Measurements from ENCODE around the gene SETD5.

Gene SETD5

GRCh38 chr3:9512456-9513045 is 115.1 kb downstream of the SETD5 start:
- TF ChIP-seq, protein P1, sequence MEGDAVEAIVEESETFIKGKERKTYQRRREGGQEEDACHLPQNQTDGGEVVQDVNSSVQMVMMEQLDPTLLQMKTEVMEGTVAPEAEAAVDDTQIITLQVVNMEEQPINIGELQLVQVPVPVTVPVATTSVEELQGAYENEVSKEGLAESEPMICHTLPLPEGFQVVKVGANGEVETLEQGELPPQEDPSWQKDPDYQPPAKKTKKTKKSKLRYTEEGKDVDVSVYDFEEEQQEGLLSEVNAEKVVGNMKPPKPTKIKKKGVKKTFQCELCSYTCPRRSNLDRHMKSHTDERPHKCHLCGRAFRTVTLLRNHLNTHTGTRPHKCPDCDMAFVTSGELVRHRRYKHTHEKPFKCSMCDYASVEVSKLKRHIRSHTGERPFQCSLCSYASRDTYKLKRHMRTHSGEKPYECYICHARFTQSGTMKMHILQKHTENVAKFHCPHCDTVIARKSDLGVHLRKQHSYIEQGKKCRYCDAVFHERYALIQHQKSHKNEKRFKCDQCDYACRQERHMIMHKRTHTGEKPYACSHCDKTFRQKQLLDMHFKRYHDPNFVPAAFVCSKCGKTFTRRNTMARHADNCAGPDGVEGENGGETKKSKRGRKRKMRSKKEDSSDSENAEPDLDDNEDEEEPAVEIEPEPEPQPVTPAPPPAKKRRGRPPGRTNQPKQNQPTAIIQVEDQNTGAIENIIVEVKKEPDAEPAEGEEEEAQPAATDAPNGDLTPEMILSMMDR (IDR thresholded peaks at IDR 0.05; ENCODE audit: extremely low read depth, missing control alignments) = no peak
- no peak for DNase-seq (ENCODE audit: low spot score)

GRCh38 chr3:9514306-9514705 is 116.9 kb downstream of the SETD5 start:
- TF ChIP-seq, protein P1 (IDR thresholded peaks at IDR 0.05; ENCODE audit: extremely low read depth, missing control alignments) = no peak
- no peak for DNase-seq (ENCODE audit: low spot score)

GRCh38 chr3:9514956-9515355 is 117.5 kb downstream of the SETD5 start:
- TF ChIP-seq, protein P1 (IDR thresholded peaks at IDR 0.05; ENCODE audit: extremely low read depth, missing control alignments) = no peak
- DNase-seq (ENCODE audit: low spot score) = no peak

DNA sequence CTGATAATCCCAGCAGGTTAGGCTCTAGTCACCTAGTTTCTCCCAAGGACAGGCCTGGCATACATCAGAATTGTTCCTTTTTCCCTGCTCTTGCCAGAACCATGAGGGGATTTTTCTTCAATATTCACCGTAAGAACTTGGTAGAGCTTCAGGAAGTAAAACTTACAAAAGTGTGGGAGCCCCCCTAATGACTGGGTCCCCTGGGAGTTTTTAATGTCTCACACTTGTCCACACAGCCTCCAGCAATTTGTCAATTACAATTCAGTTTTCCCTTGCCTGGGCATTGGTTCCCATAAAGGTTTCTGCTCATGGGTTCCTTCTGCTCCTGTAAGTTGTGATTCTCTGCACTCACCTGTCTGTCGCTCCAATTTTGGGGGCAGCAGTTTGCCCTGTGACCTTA is 127.7 kb downstream of the SETD5 start:
- DNase-seq (ENCODE audit: low spot score) = no peak
- TF ChIP-seq, protein P1 (IDR thresholded peaks at IDR 0.05; ENCODE audit: extremely low read depth, missing control alignments) = no peak
